Posterior cingulate gyrus (tissue), 11 donors: ENCODE measurements around the gene FAM135A.

Experiments
- DNase-seq, 10 donors: peaks; one replicate each; pipeline versions ENCODE4 v3.0.0 to v3.0.0-alpha.2; 2020 to 2021; ENCODE audit warnings: mixed read lengths in 3 of 10
- intact Hi-C: fragments of 100-400 bp; cut with DNase I; formaldehyde crosslinking; loops from one replicate; pipeline ENCODE4 v1.15.1; 2023

Gene FAM135A

DNA sequence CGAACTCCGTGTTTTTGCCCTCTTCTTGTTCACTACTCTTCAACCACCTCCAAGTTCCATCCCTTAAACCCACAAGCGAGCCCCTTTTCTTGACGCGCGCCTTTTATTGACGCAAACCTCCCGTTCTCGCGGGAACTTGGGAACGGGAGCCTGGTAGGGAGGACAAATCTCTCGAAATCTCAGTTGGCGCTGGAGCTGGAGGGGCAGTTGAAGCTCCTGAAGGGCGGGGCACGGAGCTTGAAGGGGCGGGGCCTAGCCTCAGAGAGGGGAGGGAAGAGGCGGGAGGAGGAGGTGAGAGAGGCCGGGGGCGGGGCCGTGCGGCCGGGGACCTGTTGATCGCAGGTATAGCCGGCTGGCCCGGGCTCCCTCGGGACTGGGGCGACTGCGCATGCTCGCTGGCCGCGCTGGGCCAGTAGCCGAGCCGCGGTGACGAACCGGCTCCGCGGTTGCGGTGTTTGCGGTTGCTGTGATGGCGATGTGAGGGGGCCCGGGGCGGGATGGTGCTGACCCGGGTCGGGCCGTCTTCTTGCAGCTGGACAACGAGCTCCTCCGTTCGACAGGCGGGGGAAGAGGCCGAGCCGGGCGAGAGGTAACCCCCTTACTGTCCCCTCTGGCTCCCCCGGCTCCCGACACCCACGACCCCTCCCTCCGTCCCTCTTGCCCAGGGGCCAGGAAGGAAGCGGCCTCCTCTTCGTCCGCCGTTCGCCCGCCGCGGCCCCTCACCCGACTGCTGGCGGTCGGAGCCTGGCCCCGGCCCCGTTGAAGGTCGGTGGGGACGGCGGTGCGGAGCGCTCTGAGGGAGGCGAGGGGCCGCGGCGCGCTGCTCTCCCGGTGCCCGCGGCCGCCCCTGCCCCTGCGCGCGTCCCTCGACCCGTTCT lies at the start of gene FAM135A:
FAM135A (plus strand) TSS at position 395 of the 878 bp plus-strand sequence. CDS start 14,835 bp downstream, outside the sequence.
- intact Hi-C loops, result no loop called here
- peak; percentile 91 to 100 (median 96) for DNase-seq

DNA sequence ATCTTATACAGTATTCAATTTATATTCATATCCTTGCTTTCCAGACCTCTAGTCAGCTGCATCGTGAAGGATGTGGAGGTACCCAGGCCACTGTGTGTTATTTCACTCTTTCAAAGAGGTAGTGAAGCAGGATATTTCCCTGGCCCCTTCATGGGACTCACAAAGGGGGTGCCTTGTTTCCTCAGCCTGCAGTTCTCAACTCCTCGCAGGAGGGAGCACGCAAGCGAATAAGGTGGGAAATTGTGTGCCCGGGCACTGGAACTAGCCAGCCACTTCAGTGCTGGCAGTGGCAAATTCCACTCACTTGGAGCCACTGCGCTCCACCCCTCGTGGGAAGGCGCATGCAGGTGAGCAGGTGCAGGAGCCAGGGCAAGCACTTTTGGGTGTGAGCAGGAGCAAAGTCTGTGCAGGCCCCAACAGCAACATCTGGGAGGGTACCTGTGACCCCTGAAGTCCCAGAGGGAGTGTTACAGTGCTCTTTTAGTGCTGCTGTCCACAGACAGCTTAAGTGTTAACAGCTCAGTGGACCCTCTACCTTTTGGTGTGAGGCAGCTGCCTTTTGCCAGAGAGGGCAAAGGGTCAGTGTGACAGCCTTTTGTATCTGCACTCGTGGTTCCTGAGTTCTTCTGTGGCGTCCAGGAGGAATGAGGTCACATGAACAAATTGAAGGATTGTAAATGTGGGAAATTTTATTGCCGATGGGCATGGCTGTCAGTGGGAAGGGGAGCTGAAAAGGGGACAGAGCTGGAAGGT lies 49.4 kb upstream of the FAM135A start:
- no peak for DNase-seq
- intact Hi-C loops, result no loop called here

DNA sequence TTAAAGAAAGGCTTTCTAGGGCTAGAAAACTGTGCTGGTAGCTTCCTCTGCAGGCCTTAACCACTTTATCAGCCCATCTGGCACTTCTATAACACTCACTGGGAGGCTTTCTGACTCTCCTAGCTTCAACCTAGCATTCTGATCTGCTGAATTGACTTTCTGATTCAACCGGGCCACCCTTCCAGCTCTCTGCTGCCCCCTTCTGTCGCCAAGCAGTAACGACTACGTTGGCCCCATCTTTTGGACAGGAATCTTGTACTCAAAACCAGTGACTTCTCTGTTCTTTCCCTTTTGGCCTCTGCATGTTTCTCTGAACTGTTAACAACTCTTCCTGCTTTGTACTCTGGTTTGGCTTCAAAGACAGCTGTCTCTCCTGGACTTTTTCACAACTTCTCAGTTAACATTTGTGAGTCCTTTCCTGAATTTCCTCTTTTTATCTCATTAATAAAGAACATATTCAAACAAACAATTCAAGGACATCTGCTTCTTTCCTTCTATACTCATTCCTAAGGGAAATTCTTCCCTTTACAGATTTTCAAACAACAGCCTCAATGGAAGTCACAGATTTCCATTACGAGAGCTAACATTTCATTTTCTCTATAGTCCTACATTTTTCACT lies 43.9 kb upstream of the FAM135A start:
- peak; percentile 30 to 95 (median 72) for DNase-seq
- intact Hi-C loops, result loop anchor here (1.0 kb wide), 2 partner anchors 59 to 147 kb away; no protein-coding TSS in a partner anchor

DNA sequence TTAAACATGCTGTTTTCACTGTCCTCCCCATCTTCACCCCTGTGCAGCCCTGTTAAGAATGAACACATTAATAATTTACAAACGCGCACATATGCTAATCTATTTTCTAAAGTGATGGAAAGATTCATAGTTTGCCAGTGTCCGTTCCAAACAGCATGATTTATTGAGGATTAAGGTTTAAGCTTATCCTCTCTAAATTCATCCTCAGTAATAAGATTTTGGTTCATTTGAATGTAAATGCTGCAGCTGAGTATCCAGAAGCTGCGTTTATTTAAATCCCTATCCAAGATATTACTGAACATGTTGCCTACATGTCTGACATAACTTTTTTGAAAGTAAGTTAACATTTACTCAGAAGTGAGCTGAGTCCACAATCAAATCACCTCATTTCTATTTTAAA lies 42.8 kb upstream of the FAM135A start:
- intact Hi-C loops, result loop anchor here (2.0 kb wide), 1 partner anchor 642 kb away; no protein-coding TSS in a partner anchor
- no peak for DNase-seq

GRCh38 chr6:70371454-70372105 lies 41.7 kb upstream of the FAM135A start:
- intact Hi-C loops, result loop anchor here (2.0 kb wide), 1 partner anchor 641 kb away; no protein-coding TSS in a partner anchor
- no peak for DNase-seq

- no peak for DNase-seq
- intact Hi-C loops, result no loop called here
Observed at GRCh38 chr6:70375166-70375565, 38.1 kb upstream of the FAM135A start.

DNA sequence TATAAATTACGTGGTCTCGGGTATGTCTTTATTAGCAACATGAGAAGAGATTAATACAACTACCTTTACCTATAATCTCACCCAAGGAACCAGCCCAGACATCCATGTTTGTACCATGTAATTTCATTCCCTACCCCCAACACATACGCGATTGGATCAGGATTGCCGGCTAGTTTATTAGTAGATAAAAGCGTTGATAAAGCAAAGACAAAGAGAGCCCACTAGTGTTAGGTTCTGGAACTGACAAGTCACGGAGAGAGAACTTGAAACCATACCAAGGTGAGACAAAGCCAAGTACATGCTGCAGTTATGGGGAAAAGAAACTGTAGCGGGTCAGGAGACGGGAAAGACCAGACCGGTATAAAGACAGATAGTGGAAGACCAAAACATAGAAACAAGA lies 37.4 kb upstream of the FAM135A start:
- intact Hi-C loops, result no loop called here
- no peak for DNase-seq

- no peak for DNase-seq
Observed at GRCh38 chr6:70376628-70377027, 36.7 kb upstream of the FAM135A start.

GRCh38 chr6:70377372-70377771 lies 35.9 kb upstream of the FAM135A start:
- DNase-seq, result no peak
- intact Hi-C loops, result no loop called here

More at GRCh38 chr6:70376628-70377027, 36.7 kb upstream of the FAM135A start:
- intact Hi-C loops, result no loop called here

- intact Hi-C loops, result no loop called here
- no peak for DNase-seq
Observed at GRCh38 chr6:70379473-70380013, 33.8 kb upstream of the FAM135A start.

DNA sequence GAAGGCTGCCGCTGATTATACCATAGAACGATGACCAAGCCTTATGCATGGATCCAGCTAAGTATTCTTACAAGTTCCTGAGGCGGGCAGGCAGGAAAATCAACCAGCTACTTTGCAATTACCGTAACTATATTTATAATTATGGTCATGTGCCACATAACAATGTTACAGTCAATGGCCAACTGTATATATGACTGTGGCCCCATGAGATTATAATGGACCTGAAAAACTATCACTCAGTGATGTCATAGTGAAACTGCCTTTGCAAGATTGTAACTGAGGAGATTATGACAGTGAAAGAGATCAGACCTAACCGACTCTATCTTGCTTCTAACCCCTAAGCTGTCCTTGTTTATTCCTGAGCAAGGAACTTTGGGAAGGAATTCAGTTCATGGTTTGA lies 33.1 kb upstream of the FAM135A start:
- DNase-seq, result no peak
- intact Hi-C loops, result no loop called here

DNA sequence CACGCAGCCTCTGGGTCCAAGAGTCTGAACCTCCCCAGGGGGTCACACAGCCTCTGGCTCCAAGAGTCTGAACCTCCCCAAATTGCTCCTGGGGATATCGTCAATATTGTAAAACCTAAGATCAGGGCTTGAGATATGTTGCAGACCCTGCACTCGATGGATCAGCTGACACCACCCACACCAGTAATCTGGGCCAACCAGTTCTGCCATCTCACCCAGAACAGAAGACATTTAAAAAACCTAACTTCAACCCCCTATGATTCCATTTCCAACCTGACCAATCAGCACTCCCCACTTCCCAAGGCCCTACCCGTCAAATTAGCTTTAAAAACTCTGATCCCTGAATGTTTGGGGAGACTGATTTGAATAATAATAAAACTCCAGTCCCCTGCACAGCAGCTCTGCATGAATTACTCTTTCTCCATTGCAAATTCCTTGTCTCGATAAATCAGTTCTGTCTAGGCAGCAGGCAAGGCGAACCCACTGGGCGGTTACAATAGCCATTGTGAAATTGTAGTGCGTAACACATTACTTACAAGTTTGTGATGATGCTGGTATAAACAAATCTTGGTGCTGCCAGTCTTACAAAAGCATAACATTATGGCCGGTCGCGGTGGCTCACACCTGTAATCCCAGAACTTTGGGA lies 32.4 kb upstream of the FAM135A start:
- no peak for DNase-seq
- intact Hi-C loops, result no loop called here

DNA sequence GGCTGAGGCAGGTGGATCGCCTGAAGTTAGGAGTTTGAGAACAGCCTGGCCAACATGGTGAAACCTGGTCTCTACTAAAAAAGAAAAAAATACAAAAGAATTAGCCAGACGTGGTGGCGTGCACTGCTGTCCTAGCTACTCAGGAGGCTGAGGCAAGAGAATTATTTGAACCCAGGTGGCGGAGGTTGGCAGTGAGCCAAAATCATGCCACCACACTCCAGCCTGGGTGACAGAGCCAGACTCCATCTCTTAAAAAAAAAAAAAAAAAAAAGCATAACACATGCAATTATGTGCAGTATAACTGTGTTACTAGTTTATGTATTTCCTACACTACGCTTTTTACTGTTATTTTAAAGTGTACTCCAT lies 31.9 kb upstream of the FAM135A start:
- no peak for DNase-seq
- intact Hi-C loops, result no loop called here

GRCh38 chr6:70385901-70386300 lies 27.4 kb upstream of the FAM135A start:
- no peak for DNase-seq
- intact Hi-C loops, result no loop called here

- intact Hi-C loops, result no loop called here
Observed at GRCh38 chr6:70388814-70389213, 24.5 kb upstream of the FAM135A start.

GRCh38 chr6:70389261-70389660 lies 24.0 kb upstream of the FAM135A start:
- intact Hi-C loops, result no loop called here
- no peak for DNase-seq

More at GRCh38 chr6:70388814-70389213, 24.5 kb upstream of the FAM135A start:
- DNase-seq, result no peak

- DNase-seq, result no peak
- intact Hi-C loops, result no loop called here
Observed at GRCh38 chr6:70390067-70390466, 23.2 kb upstream of the FAM135A start.

DNA sequence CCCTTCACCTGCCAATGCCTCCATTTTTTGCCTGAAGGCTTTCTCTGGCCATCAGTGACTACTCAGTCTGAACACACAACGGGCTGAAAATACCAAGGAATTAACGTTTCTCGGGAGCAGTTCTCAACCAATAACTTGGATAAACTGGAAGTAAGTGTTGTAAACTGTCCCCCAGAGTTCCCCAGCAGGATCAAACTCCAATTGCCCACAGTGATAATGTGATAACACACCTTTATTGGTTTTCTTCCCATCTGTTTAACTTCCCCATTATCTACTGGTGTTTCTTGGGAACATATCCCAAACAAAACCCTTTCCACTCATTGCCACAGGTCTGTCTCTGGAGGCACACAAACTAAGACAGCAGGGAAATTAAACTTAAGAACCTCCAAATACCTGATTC lies 21.8 kb upstream of the FAM135A start:
- DNase-seq, result no peak
- intact Hi-C loops, result no loop called here

- peak in 1 of 10 donors; percentile 49 for DNase-seq
- intact Hi-C loops, result no loop called here
Observed at GRCh38 chr6:70394518-70395300, 18.6 kb upstream of the FAM135A start.
